A204.1 (cell line): ENCODE measurements around the gene HLA-DOA.

Source experiments
- FAIRE-seq: peaks from 2 replicates; lab custom pipeline; 2012; peaks lifted over from hg19 to GRCh38; lab: Jason Lieb, UNC

HLA-DOA gene

DNA sequence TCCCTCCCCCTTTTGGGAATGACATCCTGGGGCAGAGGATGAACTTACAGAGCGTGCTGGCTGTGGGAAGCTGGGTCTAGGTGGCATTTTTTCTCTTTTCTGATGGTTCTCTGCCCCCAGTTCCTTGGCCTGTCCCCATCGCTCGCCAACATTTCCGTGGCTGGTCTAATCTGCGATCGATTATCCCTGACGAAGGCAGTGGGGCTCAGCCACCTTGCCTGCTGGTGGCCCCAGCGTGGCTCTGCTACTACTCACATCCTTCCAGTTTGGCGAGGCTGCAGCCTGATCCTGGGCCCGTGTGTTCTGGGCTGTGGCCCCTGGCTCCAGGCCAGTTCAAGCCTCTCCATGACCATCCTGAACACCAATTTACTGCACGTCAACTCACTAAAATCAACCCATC is 6.4 kb upstream of the HLA-DOA start:
- no peak for FAIRE-seq

DNA sequence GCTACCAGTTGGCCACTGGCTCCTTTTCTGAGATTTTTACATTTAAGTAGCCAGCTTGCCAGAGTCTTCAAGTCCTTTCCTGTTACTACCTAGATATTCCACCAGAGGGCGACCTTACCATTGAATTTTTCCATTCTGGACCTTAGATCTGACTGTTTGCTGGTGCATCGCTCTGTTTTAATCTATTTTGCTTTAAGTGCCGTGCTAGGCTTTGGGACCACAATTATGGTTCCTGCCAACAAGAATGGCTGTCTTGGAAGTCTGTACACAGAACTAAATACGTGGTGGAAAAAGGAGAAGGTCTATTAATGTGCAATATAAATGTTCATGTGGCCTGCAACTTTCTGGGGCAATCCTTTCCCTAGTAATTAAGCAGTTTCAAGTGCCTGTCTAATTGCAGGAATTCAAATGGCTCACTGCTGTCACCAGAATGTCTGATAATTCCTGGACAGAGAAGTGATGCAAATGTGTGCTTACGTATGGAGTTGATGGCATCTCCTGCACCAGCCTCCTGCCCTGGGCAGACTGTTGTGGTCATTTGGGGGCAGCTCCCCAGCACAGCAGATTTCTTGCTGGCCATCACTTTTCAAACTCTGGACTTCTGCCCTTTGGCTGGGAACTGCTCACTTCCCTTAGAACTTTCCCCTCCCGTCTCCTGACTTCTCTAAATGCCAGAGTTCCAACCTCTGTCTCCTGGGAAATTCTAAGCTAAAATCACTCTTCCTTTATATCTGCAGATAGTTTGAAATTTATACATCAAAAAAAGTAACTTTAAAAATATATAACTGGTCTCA is 5.6 kb upstream of the HLA-DOA start:
- FAIRE-seq, result peak; percentile 95

DNA sequence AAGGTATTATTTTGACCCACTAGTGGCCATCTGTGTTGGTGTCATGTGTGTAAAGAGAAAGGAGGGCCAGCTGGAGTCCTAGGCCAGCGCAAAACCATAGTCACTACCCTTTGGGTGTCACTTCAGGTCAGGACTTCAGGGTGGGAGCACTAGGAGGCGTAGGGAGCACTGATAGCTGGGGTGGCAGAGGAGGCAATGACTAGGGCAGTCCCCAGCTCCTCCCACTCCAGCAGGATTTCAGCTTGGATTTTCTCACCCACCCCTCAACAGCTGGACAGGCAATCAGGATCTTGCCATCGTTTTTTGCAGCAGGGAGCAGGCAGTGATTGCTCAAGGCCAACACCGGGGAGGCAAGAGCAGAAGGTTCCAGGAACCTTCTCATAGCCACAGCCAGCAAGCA is 4.2 kb upstream of the HLA-DOA start:
- no peak for FAIRE-seq

DNA sequence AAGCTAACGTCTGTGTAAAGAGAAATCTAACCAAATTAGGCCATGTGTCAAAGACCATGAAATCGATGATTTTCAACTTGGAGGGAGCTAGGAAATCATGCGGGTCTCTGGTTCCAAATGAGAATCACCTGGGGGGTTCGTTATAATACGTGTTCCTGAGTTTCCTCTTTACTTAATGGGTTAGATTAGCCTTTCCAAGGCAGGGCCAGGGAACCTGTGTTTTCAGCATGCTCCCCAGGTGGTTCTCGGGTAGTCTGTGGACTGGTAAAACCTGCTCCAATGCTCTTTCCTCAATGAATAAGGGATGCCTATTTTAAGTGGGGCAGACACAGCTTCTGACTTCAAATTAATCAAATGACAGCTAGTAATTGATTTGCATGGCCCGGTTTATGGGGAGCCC is 965 bp upstream of the HLA-DOA start:
- no peak for FAIRE-seq

DNA sequence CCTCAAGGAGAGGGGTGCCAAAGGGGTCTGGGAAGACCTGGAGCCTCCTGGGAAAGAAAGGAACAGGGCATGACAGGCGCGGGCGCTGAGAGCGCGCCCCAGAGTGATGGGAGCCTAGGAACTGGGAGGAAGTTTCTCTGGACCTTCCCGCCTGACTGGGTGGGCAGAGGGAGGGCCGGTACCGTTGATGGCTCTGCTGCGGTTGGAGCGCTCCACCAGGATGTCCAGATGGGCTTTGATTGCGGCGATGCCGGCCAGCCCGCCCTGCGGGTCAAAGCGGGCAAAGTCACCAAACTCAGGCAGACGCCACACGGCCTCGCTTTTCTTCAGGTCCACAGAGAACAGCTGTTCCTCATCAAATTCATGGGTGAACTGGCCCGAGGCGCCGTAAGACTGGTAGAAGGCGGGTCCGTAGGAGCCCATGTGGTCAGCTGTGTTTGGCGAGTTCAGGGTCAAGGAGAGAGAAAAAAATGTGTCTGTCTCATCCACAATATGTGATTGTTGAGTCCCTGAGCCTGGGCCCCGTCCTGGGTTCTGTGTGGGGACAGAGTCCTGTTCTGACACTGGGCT is 1.5 kb downstream of the HLA-DOA start:
- no peak for FAIRE-seq

DNA sequence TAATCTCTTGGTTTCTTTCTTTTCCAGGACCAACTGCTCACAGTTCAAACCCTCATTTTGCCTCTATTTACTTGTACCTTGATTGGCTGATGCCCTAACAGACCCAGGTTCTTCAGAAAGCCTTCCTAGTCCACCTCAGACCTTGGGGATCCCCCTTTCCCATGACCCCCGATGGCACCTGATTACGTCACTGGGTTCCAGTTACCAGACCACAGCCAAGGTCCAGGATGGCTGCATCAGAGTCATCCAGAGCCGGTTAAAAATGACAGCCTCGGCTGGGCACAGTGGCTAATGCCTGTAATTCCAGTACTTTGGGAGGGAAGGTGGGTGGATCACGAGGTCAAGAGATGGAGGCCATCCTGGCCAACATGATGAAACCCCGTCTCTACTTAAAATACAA is 4.5 kb downstream of the HLA-DOA start:
- FAIRE-seq, result no peak

DNA sequence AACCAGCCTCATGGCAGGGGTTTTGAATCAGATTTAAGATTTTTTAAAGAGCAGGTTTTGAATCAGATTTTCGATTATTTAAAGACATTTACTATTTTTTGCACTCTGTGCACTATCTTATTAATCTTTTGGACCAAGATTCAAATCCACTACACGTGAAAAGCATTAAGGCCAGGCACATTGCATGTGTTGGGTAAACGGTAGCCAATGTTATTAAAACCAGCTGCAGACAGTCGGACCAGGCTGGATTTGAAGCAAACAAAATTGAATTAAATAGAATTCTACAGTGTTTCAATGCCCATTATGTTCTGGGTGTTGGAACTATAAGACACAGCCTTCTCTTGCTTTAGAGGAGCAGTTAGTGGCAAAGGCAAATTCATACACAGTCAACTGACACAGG is 7.7 kb downstream of the HLA-DOA start:
- no peak for FAIRE-seq

DNA sequence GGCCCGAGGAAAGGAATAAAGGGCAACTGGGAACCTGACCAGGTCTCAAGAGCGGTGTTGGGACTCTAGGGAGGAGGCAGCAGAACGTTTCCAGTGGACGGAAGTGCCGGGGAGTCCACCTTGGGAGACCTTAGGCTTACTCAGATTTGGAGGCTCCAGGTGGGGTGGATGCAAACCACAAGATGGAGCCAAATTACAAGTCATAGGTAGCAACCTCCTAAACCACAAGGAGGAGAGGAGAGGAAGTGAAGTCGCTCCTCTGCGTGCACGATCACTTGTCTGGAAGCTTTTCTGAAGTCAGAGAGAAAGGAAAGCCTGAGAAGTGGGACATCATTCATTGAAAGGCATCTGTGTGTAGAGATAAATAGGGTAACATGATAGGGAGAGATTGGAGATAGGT is 9.3 kb downstream of the HLA-DOA start:
- no peak for FAIRE-seq

DNA sequence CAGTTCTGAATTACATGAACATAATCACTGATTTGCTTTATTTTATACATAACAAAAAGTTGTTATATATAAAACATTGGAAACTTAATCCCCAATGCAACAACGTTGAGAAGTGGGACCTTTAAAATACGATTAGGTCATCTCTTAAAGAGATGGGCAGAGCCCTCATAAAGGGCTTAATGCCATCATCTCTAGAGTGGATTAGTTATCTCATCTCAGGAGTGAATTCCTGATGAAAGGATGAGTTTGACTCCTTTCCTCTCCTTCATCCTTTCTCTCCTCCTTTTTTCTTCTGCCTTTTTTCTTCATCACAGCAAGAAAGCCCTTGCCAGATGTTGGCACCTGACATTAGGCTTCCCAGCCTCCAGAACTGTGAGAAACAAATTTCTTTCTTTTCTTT is 13.9 kb downstream of the HLA-DOA start:
- no peak for FAIRE-seq

DNA sequence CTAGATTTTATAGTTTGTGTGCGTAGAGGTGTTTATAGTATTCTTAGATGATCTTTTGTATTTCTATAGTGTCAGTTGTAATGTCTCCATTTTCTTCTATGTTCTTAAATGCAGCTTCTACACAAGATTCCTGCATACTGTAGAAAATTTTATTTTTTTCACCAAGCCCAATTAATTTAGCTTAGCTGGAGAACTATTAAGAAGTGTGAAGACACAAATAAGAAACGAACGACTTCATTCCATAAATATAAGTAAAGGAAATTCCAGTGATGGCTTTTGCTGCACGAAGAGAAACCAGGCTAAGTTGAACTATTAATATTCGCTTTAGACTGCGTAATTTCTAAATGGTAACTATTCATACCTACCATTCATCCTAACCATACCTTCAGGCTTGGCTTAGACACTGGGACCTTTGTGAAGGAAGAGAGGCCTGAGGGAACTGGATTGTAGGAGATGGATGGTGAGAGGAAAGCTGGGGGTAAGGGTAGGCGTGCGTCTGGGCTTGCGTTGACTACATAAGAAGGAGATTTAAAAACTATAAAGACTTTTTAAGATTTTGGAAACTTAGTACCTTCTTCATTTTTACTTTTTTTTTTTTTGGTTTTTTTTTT is 15.9 kb downstream of the HLA-DOA start:
- FAIRE-seq, result no peak

DNA sequence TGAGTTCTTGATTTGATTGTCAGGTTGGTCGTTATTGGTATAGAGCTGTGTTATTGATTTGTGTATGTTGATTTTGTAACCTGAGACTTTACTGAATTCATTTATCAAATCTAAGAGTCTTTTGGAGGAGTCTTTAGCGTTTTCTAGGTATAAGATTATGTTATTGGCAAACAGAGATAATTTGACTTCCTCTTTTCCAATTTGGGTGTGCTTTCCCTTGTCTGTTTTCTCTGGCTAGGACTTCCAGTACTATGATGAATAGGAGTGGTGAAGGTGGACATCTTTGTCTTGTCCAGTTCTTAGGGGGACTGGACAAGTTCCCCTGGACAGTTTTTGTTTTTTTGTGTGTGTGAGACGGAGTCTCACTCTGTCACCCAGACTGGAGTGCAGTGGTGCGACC is 17.4 kb downstream of the HLA-DOA start:
- no peak for FAIRE-seq

DNA sequence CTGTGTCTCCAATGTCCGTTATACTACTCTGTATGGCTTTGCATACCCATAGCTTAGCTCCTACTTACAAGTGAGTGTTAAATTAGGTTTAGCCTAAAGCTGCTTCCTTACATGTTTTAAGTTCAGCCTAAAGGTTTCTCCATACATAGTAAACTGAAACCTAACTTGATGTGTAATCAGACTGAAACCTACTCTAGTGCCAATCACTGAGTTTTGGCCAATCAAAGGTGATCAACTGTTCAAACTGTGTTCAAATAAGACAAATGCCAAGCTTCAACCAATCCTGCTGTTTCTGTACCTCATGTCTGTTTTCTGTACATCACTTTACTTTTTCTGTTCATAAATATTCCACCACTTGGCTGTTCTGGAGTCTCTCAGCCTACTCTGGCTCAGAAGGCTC is 20.0 kb downstream of the HLA-DOA start:
- no peak for FAIRE-seq

DNA sequence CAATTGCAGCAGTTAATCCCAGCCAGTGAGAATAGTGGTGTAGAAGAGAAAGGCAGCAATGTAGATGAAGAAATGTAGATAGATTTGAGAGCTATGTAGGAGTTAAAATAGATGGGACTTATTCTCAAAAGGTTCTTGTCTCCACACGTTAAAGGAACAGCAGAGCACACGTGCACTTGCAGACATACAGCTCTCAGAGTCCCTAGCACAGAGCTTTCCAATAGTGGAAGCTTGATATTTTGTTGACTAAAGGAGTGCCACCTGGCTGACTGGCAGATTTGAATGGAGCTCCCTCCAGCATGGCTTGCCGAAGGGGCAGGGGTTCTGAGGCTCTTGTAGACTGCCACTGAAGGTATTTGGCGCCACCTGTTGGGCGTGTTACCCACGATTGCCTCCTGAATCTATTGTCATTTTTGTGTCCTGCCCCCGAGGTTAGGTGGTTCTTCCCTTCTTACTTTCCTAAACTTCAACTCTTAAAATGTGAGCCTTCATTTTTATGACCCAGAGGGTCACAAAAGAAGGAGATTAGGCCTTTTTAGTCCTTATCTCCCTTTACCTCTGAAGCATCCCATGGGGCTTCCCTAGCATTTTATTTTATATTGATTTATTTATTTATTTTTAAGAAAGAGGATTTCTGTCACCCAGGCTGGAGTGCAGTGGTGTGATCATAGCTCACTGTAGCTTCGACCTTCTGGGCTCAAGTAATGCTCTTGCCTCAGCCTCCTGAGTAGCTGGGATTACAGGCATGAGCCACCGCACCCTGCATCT is 24.6 kb downstream of the HLA-DOA start:
- FAIRE-seq, result peak; percentile 48

DNA sequence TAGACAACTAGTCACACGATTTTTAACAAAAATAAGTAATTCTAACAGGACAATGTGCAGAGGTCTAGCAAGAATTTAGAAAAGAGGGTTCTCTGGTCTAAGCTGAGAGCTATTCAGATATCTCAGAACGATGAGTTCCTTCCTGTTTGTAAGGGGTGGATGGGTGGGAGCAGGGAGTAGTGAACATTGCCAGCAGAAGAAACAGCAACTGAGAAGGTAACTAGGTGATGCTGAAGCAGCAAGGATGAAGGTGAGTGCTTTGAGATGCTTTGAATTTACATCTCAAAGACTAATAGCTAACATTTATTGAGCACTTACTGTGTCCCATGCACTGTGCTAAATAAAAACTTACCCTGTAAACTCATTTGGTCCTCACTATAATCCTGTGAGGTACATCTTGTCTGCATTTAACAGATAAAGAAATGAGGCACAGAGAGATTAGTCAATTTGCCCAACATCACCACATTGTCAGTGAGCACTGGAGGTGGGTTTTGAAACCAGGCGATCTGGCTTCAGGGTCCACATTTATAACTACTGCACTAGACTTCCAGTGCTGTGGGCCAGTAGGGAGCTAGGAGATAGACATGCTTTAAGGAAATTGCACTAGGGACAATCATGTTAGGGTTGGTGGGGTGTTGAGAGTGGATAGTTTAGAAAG is 25.3 kb downstream of the HLA-DOA start:
- no peak for FAIRE-seq

DNA sequence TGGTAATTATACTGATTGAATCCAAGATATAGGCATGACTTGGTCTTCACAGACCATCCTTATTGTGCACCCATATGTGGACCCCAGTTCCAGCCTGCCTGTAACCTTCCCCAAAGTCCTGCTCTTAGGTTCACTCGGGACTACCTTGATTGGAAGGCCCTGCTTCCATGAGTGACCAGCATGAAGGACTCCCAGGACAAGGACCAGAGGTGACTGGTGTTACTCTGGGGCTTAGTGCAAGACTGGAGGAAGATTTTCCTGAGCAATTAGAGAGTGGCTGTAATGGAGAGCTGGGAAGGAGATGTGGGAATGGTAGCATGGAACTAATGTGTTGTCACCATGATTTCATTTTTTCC is 25.9 kb downstream of the HLA-DOA start:
- no peak for FAIRE-seq

DNA sequence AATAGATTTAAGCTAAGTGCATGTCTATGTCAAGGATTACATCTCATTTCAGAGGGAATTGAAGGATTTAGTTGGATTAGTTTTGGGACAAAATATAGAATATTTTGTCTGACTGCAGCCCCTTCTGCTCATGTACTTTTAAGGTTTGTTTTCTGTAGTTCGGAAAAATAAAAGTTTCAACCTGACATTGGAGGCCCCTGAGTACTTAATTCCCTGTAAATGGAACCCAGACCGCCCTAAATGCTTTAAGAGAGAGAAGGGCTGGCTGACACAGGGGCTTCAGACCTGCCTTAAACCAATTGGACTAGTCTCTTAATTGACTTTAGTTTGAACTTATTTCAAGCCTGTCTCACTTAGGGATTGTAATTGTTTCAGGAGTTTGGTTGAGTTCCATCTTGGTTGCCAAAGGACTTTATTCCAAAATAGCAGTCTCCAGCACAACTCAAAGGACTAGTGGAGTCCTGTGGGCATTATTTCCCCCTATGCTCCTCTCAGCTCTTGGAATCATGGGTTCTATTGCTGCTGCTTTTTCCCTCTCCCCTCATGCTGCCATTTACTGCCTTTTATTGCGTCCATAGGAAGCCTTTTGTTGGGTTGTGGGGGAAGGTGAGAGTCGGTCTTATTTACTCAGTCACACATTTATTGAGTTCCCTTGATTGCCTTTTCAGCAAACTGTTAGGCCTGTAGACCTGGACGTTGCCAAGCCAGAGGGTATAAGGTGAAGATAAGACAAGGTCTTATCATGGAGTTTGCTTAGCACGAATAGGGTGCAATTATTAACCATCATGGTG is 26.5 kb downstream of the HLA-DOA start:
- FAIRE-seq, result no peak

DNA sequence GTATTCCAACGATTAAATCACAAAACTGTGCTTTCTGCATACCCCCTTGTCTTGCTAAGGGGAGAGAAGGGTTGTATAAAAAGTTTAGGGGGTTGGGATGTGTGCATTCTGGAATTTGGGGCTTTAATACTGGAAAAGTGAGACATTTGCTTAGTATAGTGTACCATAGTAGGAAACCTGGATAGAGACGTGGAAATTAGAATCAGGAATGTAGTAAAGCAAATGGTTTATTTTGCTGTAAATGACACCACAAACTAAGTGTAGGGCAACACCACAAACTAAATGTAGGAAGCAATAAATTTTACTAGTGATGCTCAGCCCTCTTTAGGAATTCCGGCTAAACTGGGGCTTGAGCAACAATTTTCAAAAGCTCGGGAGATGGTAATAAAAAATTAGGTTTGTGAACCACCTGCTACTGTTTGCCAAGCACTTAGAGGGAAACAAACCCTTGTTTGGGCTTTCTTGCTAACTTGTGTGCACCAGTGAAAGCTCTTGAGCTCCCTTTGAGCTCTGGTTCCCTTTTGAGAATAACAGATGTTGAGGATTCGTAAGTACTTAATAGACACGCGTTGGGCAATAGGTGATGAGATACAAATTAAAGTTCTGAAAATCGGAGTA is 27.2 kb downstream of the HLA-DOA start:
- FAIRE-seq, result no peak

DNA sequence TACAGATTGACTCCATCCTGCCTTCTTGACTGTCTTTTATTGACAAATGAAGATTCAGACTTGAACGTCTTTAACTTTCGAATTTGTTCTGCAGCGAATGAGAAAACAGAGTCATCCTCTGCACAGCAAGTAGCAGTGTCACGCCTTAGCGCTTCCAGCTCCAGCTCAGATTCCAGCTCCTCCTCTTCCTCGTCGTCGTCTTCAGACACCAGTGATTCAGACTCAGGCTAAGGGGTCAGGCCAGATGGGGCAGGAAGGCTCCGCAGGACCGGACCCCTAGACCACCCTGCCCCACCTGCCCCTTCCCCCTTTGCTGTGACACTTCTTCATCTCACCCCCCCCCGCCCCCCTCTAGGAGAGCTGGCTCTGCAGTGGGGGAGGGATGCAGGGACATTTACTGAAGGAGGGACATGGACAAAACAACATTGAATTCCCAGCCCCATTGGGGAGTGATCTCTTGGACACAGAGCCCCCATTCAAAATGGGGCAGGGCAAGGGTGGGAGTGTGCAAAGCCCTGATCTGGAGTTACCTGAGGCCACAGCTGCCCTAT is 28.8 kb downstream of the HLA-DOA start:
- FAIRE-seq, result no peak

DNA sequence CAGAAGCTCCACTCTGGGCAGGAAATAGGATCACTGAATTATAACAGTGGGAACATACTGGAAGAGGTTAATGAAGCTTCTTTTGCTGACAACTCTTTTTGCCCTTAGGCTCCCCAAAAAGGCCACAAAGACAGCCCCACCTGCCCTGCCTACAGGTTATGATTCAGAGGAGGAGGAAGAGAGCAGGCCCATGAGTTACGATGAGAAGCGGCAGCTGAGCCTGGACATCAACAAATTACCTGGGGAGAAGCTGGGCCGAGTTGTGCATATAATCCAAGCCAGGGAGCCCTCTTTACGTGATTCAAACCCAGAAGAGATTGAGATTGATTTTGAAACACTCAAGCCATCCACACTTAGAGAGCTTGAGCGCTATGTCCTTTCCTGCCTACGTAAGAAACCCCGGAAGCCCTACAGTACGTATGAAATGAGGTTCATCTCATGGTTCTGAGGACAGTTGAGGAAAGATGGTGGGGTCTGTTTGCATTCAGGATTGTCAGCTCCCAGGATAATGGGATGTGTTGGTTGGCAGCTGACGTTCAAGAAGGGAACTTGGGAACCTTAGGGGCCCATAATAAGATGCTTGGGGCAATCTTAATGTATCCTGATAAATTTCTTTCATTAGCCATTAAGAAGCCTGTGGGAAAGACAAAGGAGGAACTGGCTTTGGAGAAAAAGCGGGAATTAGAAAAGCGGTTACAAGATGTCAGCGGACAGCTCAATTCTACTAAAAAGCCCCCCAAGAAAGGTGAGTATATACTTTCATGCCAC is 29.5 kb downstream of the HLA-DOA start:
- FAIRE-seq, result no peak

DNA sequence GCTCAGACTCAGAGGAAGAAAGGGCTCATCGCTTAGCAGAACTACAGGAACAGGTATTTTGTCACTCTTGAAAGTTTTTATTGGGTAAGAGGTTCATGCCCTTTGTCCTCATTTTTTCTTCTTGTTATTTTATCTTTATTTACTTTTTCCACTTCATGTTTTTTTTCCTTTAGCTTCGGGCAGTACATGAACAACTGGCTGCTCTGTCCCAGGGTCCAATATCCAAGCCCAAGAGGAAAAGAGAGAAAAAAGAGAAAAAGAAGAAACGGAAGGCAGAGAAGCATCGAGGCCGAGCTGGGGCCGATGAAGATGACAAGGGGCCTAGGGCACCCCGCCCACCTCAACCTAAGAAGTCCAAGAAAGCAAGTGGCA is 31.5 kb downstream of the HLA-DOA start:
- no peak for FAIRE-seq
